Ammon's horn (tissue), 1 donor: Measurements from ENCODE around the gene ZNF774.
A peak's percentile ranks its signal among the peaks of the same experiment; 100 is the strongest.
"Not testable (repeated sequence)": the region's sequence is repeated elsewhere in the genome, so short reads cannot be mapped to it uniquely, and the experiment has no call there.

ENCODE experiments used
- DNase-seq: peaks from one replicate; pipeline ENCODE4 v3.0.0-alpha.2; 2016; ENCODE audit warnings: low spot score

ZNF774 gene

GRCh38 chr15:90352107-90352893 lies at the start of gene ZNF774:
TSS of gene ZNF774 (plus strand) at chr15:90352284. CDS start at chr15:90354661, 2,377 bp downstream.
- DNase-seq = peak; percentile 97

- not testable (repeated sequence) for DNase-seq
Measured at GRCh38 chr15:90305355-90305754, 46.7 kb upstream of the ZNF774 start.

- no peak for DNase-seq
Measured at GRCh38 chr15:90305932-90306331, 46.2 kb upstream of the ZNF774 start.

- peak; percentile 39 for DNase-seq
Measured at GRCh38 chr15:90306560-90306959, 45.5 kb upstream of the ZNF774 start.

GRCh38 chr15:90307661-90308060 lies 44.4 kb upstream of the ZNF774 start:
- DNase-seq = no peak

- DNase-seq = no peak
Measured at GRCh38 chr15:90309020-90309419, 43.1 kb upstream of the ZNF774 start.

- peak; percentile 77 for DNase-seq
Measured at GRCh38 chr15:90315278-90315982, 36.7 kb upstream of the ZNF774 start.

GRCh38 chr15:90316139-90316538 lies 35.9 kb upstream of the ZNF774 start:
- no peak for DNase-seq

GRCh38 chr15:90318591-90318990 lies 33.5 kb upstream of the ZNF774 start:
- DNase-seq = no peak

- peak; percentile 95 for DNase-seq
Measured at GRCh38 chr15:90320062-90320884, 31.8 kb upstream of the ZNF774 start.

GRCh38 chr15:90320885-90321278 lies 31.2 kb upstream of the ZNF774 start:
- DNase-seq = no peak

- DNase-seq = no peak
Measured at GRCh38 chr15:90322538-90322937, 29.5 kb upstream of the ZNF774 start.

- DNase-seq = no peak
Measured at GRCh38 chr15:90325726-90326125, 26.4 kb upstream of the ZNF774 start.

- DNase-seq = no peak
Measured at GRCh38 chr15:90326441-90326840, 25.6 kb upstream of the ZNF774 start.

- DNase-seq = no peak
Measured at GRCh38 chr15:90327311-90327710, 24.8 kb upstream of the ZNF774 start.

- no peak for DNase-seq
Measured at GRCh38 chr15:90334304-90334731, 17.8 kb upstream of the ZNF774 start.

GRCh38 chr15:90336705-90337141 lies 15.4 kb upstream of the ZNF774 start:
- DNase-seq = peak; percentile 78

GRCh38 chr15:90337256-90337655 lies 14.8 kb upstream of the ZNF774 start:
- no peak for DNase-seq

GRCh38 chr15:90338532-90338931 lies 13.6 kb upstream of the ZNF774 start:
- no peak for DNase-seq

- DNase-seq = no peak
Measured at GRCh38 chr15:90340345-90340744, 11.7 kb upstream of the ZNF774 start.

GRCh38 chr15:90343302-90343790 lies 8.7 kb upstream of the ZNF774 start:
- no peak for DNase-seq

GRCh38 chr15:90344662-90345061 lies 7.4 kb upstream of the ZNF774 start:
- DNase-seq = no peak
